Measurements from ENCODE around the gene UBE2E3. TPM values are rescaled to one million over a fixed set of nuclear protein-coding genes. Genes with fewer than 3 reads are reported as not detected.

UBE2E3 gene
- total and polyA plus RNA-seq, 2 of the 4 experiments (the other 2 are of a cell fraction), result 106 to 114 TPM

- Histone ChIP-seq H2BK5ac (ENCODE audit: low read depth, low read length, poor library complexity, severe bottlenecking) (no peak overlapping the region), H2BK15ac (ENCODE audit: low read depth, low read length) (no peak overlapping the region), H3K36me3 (ENCODE audit: control insufficient read depth, insufficient read depth, low read length) (no peaks in the 10 kb centered on the region), H2AFZ (replicated peaks; ENCODE audit: low read length, poor library complexity) (no peak overlapping the region), H3K4me2 (ENCODE audit: low read depth, low read length) (no peak overlapping the region), H3K4ac (ENCODE audit: low read depth, low read length) (no peak overlapping the region), H3K9ac (ENCODE audit: low read depth, low read length) (no peak overlapping the region), H2BK20ac (ENCODE audit: low read depth, low read length) (no peak overlapping the region), H3K4me1 (ENCODE audit: control insufficient read depth, insufficient read depth, low read length) (no peaks in the 10 kb centered on the region), H4K8ac (ENCODE audit: low read depth in 2 of 2, low read length in 2 of 2) (no peak overlapping the region), H2AK5ac (ENCODE audit: low read depth, low read length) (no peak overlapping the region), H3K79me1 (ENCODE audit: low read depth in 1 of 2, low read length in 2 of 2) (no peaks in the 10 kb centered on the region), H3K23ac (ENCODE audit: low read depth, low read length) (no peak overlapping the region), H3K56ac (ENCODE audit: extremely low read depth, insufficient read depth, low read length) (no peak overlapping the region), H3K27me3 (ENCODE audit: control insufficient read depth, insufficient read depth, low read length) (no peaks in the 10 kb centered on the region), H3K4me3 (ENCODE audit: insufficient read depth, low read depth, low read length) (no peak overlapping the region), H3K9me1 (ENCODE audit: insufficient read depth, low read length) (no peaks in the 10 kb centered on the region; the same call in 1 of the 2 replicates), H2BK120ac (ENCODE audit: low read depth, low read length) (no peak overlapping the region), H4K20me1 (ENCODE audit: insufficient read depth, low read length) (no peaks in the 10 kb centered on the region), H3K14ac (replicated peaks; ENCODE audit: low read depth, low read length) (no peak overlapping the region), H2AK9ac (replicated peaks; ENCODE audit: low read depth, low read length, poor library complexity) (no peak overlapping the region), H3K27ac (ENCODE audit: insufficient read depth, low read length) (no peak overlapping the region), H4K91ac (ENCODE audit: insufficient read depth, low read depth, low read length) (no peak overlapping the region), H4K5ac (ENCODE audit: low read depth, low read length) (no peak overlapping the region), H3K18ac (ENCODE audit: low read depth, low read length) (no peak overlapping the region), H3K9me3 (ENCODE audit: control insufficient read depth, insufficient read depth, low read length) (no peaks in the 10 kb centered on the region)
- BruUV-seq (replicated peaks), result no TSS peak
- TF ChIP-seq USF2 (IDR thresholded peaks at IDR 0.05; ENCODE audit: low read depth, low read length) (no peak), FOS (IDR thresholded peaks at IDR 0.05; ENCODE audit: low read depth, low read length) (no peak), MXI1 (IDR thresholded peaks at IDR 0.05; ENCODE audit: borderline replicate concordance, low read depth, low read length) (no peak), RFX5 (IDR thresholded peaks at IDR 0.05; ENCODE audit: low read depth, low read length) (no peak), CTCF (conservative IDR thresholded peaks at IDR 0.05; ENCODE audit: low read depth, low read length) (no peak), MAFK (IDR thresholded peaks at IDR 0.05; ENCODE audit: low read depth, low read length) (no peak), BHLHE40 (IDR thresholded peaks at IDR 0.05; ENCODE audit: low read depth, low read length) (no peak), RCOR1 (IDR thresholded peaks at IDR 0.05; ENCODE audit: insufficient replicate concordance, low read length) (no peak), NFE2L2 (IDR thresholded peaks at IDR 0.05; ENCODE audit: low read depth, low read length) (no peak), RAD21 (IDR thresholded peaks at IDR 0.05; ENCODE audit: low read length) (no peak), SMC3 (IDR thresholded peaks at IDR 0.05; ENCODE audit: low read depth, low read length) (no peak), POLR2A (IDR thresholded peaks at IDR 0.05; ENCODE audit: low read depth, low read length) (no peak), MAZ (IDR thresholded peaks at IDR 0.05; ENCODE audit: borderline replicate concordance, low read depth, low read length) (no peak), ELK1 (IDR thresholded peaks at IDR 0.05; ENCODE audit: borderline replicate concordance, low read depth, low read length) (no peak), CHD1 (IDR thresholded peaks at IDR 0.05; ENCODE audit: low read depth, low read length) (no peak), CEBPB (IDR thresholded peaks at IDR 0.05; ENCODE audit: low read depth, low read length) (no peak)
- ChIA-PET CTCF (interaction anchor here (1.4 kb wide), 1 partner anchor 10 kb away, joined by 3 read pairs; no protein-coding TSS in a partner anchor), POLR2A (ENCODE audit: unreplicated experiment) (no interaction called here)
- dilution Hi-C loops (cut with HindIII; ENCODE audit: low sequenced_read_pairs, unreplicated experiment), result no loop called here
- WGBS, 2 experiments (ENCODE audit: extremely low coverage in 2 of 2, insufficient read length in 1 of 2), result no CpG with 5 or more reads among the region's 1 CpG
- ATAC-seq (ENCODE audit: low read depth) (no peak), DNase-seq (no peak)
- intact Hi-C loops (cut with micrococcal nuclease), result no loop called here
- in situ Hi-C loops (cut with MboI; ENCODE audit: low sequenced_read_pairs), result no loop called here
These were observed 11.3 kb upstream of the UBE2E3 start for GRCh38 chr2:180969124-180969523.
